Measurements from ENCODE around the gene FUBP1.

GRCh38 chr1:78007677-78008341 is 28.9 kb upstream of the FUBP1 start:
- TF ChIP-seq CTCF (IDR thresholded peaks at IDR 0.05; ENCODE audit: low read depth, low read length, poor library complexity, severe bottlenecking), result no peak
- TF ChIP-seq EZH2phosphoT487 (IDR thresholded peaks at IDR 0.05; ENCODE audit: borderline replicate concordance, low read length), result no peak
